HEK293 (cell line): ENCODE measurements around the gene MT2A.

Experiments used
- CTCF ChIA-PET: fragments of 350-600 bp; formaldehyde crosslinking; extraction: SDS; loops from one replicate; lab custom pipeline; 2021; ENCODE audit warnings: antibody characterized with exemption; lab: Yijun Ruan, JAX
- POLR2A ChIA-PET: fragments of 300-600 bp; formaldehyde crosslinking; extraction: SDS; loops from one replicate; lab custom pipeline; 2020; ENCODE audit warnings: antibody characterized with exemption, inconsistent platforms; lab: Yijun Ruan, JAX
- H3K27ac ChIP-seq: fragments of 200-500 bp; sonication (Bioruptor generic); 2 replicates; pipeline ENCODE4 v1.5.1; 2014; ENCODE audit warnings: low read depth, low read length, control low read depth, inconsistent platforms; ENCODE audit errors: extremely low read depth
- H3K36me3 ChIP-seq, 2 experiments: fragments of 200-500 bp in 1 of 2; sonication (Bioruptor generic) in 1 of 2; 1 replicate in 1 of 2; 2 replicates in 1 of 2; pipeline ENCODE4 v1.5.1; 2014 to 2017; ENCODE audit warnings: inconsistent platforms in 2 of 2, low read length in 2 of 2; ENCODE audit not compliant: control insufficient read depth in 2 of 2, insufficient read depth in 1 of 2
- H3K4me1 ChIP-seq: fragments of 200-500 bp; sonication (Bioruptor generic); 2 replicates; pipeline ENCODE4 v1.5.1; 2014; ENCODE audit warnings: mild to moderate bottlenecking, low read length, inconsistent platforms; ENCODE audit not compliant: control insufficient read depth, insufficient read depth
- H3K4me3 ChIP-seq: 2 replicates; pipeline ENCODE4 v1.5.1; 2011; ENCODE audit warnings: low read depth, mild to moderate bottlenecking, control low read depth, low read length, moderate library complexity
- H3K9me3 ChIP-seq: fragments of 200-500 bp; sonication (Bioruptor generic); 2 replicates; pipeline ENCODE4 v1.5.1; 2014; ENCODE audit warnings: low read depth, low read length, inconsistent platforms; ENCODE audit not compliant: control insufficient read depth, insufficient read depth
- BCL11A ChIP-seq: fragments of 450-650 bp; formaldehyde crosslinking; IDR thresholded peaks from 2 replicates; pipeline ENCODE4 v1.5.1; 2016; ENCODE audit warnings: low read depth, missing biosample characterization, missing genetic modification characterization
- KLF10 ChIP-seq: fragments of 450-650 bp; IDR thresholded peaks from 2 replicates; pipeline ENCODE4 v1.5.1; 2018; ENCODE audit warnings: missing biosample characterization, mild to moderate bottlenecking, missing genetic modification characterization
- KLF7 ChIP-seq: fragments of 450-650 bp; formaldehyde crosslinking; IDR thresholded peaks from 2 replicates; pipeline ENCODE4 v1.5.1; 2016; ENCODE audit warnings: missing biosample characterization, missing genetic modification characterization, borderline replicate concordance
- MYNN ChIP-seq: fragments of 450-650 bp; formaldehyde crosslinking; IDR thresholded peaks from 2 replicates; pipeline ENCODE4 v1.5.1; 2016; ENCODE audit warnings: missing biosample characterization, missing genetic modification characterization, borderline replicate concordance
- OVOL3 ChIP-seq: fragments of 450-650 bp; formaldehyde crosslinking; IDR thresholded peaks from 2 replicates; pipeline ENCODE4 v1.5.1; 2016; ENCODE audit warnings: missing biosample characterization, missing genetic modification characterization
- RBAK ChIP-seq: fragments of 450-650 bp; formaldehyde crosslinking; IDR thresholded peaks from 2 replicates; pipeline ENCODE4 v1.5.1; 2016; ENCODE audit warnings: missing biosample characterization, missing genetic modification characterization
- SCRT2 ChIP-seq: fragments of 450-650 bp; formaldehyde crosslinking; IDR thresholded peaks from 2 replicates; pipeline ENCODE4 v1.5.1; 2016; ENCODE audit warnings: missing biosample characterization, missing genetic modification characterization
- TSHZ1 ChIP-seq: fragments of 450-650 bp; formaldehyde crosslinking; IDR thresholded peaks from 2 replicates; pipeline ENCODE4 v1.5.1; 2016; ENCODE audit warnings: missing biosample characterization, missing genetic modification characterization, borderline replicate concordance
- ZBTB48 ChIP-seq: fragments of 450-650 bp; formaldehyde crosslinking; IDR thresholded peaks from 2 replicates; pipeline ENCODE4 v1.5.1; 2016; ENCODE audit warnings: missing biosample characterization, missing genetic modification characterization
- ZNF146 ChIP-seq: fragments of 450-650 bp; formaldehyde crosslinking; IDR thresholded peaks from 2 replicates; pipeline ENCODE4 v1.5.1; 2016; ENCODE audit warnings: missing biosample characterization, missing genetic modification characterization
- ZNF169 ChIP-seq: fragments of 450-650 bp; formaldehyde crosslinking; IDR thresholded peaks from 2 replicates; pipeline ENCODE4 v1.5.1; 2016; ENCODE audit warnings: missing biosample characterization, missing genetic modification characterization
- ZNF23 ChIP-seq: fragments of 450-650 bp; formaldehyde crosslinking; IDR thresholded peaks from 2 replicates; pipeline ENCODE4 v1.5.1; 2016; ENCODE audit warnings: missing biosample characterization, missing genetic modification characterization, borderline replicate concordance
- ZNF239 ChIP-seq: fragments of 450-650 bp; formaldehyde crosslinking; IDR thresholded peaks from 2 replicates; pipeline ENCODE4 v1.5.1; 2016; ENCODE audit warnings: missing biosample characterization, missing genetic modification characterization
- ZNF311 ChIP-seq: fragments of 450-650 bp; formaldehyde crosslinking; IDR thresholded peaks from 2 replicates; pipeline ENCODE4 v1.5.1; 2017; ENCODE audit warnings: missing biosample characterization, missing genetic modification characterization, borderline replicate concordance
- ZNF37A ChIP-seq: fragments of 450-650 bp; IDR thresholded peaks from 2 replicates; pipeline ENCODE4 v1.5.1; 2018; ENCODE audit warnings: missing biosample characterization, missing genetic modification characterization
- ZNF398 ChIP-seq: fragments of 450-650 bp; formaldehyde crosslinking; IDR thresholded peaks from 2 replicates; pipeline ENCODE4 v1.5.1; 2017; ENCODE audit warnings: missing biosample characterization, missing genetic modification characterization
- ZNF488 ChIP-seq: fragments of 450-650 bp; formaldehyde crosslinking; IDR thresholded peaks from 2 replicates; pipeline ENCODE4 v1.5.1; 2016; ENCODE audit warnings: missing biosample characterization, missing genetic modification characterization
- ZNF513 ChIP-seq: fragments of 450-650 bp; IDR thresholded peaks from 2 replicates; pipeline ENCODE4 v1.5.1; 2018; ENCODE audit warnings: missing biosample characterization, missing genetic modification characterization
- ZNF654 ChIP-seq: fragments of 450-650 bp; formaldehyde crosslinking; IDR thresholded peaks from 2 replicates; pipeline ENCODE4 v1.5.1; 2016; ENCODE audit warnings: low read depth, missing biosample characterization, missing genetic modification characterization
- TF ChIP-seq, protein P1 (sequence below): IDR thresholded peaks from 2 replicates; pipeline ENCODE4 v1.6.1; 2011; ENCODE audit warnings: mild to moderate bottlenecking, low read depth, low read length, borderline replicate concordance

The MT2A gene

DNA sequence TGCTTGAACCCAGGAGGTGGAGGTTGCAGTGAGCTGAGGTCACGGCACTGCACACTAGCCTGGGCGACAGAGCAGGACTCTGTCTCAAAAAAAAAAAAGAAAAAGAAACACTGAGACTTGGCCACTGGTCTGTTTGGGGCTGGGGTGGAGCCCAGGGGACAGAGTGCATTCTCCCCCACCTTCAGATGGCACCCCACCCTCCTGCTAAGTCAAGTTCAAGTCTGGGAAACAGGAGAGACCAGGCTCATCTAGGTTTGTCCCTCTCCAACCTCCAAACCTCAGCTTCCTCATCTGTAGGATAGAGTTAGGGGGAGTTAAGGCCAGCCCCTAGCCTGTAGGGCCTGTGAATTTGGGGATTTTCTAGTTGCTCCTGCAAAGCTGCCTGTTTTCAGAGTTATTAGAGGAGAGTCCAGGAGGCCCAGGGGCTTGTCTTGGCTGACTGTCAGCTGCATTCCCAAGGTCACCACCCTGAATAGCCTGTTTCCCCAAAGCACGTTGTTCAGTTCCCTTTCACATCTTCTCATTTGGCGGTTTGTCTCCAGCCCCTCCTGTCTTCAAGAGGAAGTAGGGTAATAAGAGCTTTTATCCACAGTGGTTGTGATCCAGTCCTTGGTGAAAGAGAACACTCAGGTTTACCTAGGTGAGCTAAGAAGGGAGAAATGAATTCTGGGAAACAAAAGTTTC, 16.9 kb upstream of the MT2A start:
- ChIA-PET CTCF (interaction anchor here (0.8 to 2.3 kb wide), 4 partner anchors 10 to 111 kb away, joined by 3 to 16 read pairs (median 5); no protein-coding TSS in a partner anchor), POLR2A (no interaction called here)
- no peaks in the 10 kb centered on the region for H3K9me3 ChIP-seq
- no peaks in the 10 kb centered on the region for H3K4me1 ChIP-seq
- TF ChIP-seq TSHZ1 (tag by site-specific recombination) (no peak), KLF10 (tag by site-specific recombination) (no peak)
- no peaks in the 10 kb centered on the region for H3K36me3 ChIP-seq
- H3K27ac ChIP-seq, result no peak overlapping the region
- no peak overlapping the region for H3K4me3 ChIP-seq

GRCh38 chr16:56593573-56594291, 14.7 kb upstream of the MT2A start:
- ChIA-PET POLR2A (no interaction called here), CTCF (no interaction called here)
- Histone ChIP-seq H3K4me1 (no peaks in the 10 kb centered on the region), H3K36me3 (no peaks in the 10 kb centered on the region), H3K27ac (no peak overlapping the region), H3K4me3 (no peak overlapping the region)
- TF ChIP-seq MYNN, result no peak
- no peak for TF ChIP-seq ZNF169
- TF ChIP-seq ZNF311 (tag by site-specific recombination), result no peak
- TF ChIP-seq, protein P1, sequence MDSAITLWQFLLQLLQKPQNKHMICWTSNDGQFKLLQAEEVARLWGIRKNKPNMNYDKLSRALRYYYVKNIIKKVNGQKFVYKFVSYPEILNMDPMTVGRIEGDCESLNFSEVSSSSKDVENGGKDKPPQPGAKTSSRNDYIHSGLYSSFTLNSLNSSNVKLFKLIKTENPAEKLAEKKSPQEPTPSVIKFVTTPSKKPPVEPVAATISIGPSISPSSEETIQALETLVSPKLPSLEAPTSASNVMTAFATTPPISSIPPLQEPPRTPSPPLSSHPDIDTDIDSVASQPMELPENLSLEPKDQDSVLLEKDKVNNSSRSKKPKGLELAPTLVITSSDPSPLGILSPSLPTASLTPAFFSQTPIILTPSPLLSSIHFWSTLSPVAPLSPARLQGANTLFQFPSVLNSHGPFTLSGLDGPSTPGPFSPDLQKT, result no peak
- TF ChIP-seq ZNF513, result no peak
- no peak for TF ChIP-seq ZNF23
- TF ChIP-seq ZNF239 (tag by site-specific recombination), result no peak
- TF ChIP-seq ZNF146 (tag by site-specific recombination), result no peak
- TF ChIP-seq SCRT2 (tag by site-specific recombination), result no peak
- no peak for TF ChIP-seq BCL11A (tag by site-specific recombination)
- TF ChIP-seq OVOL3 (tag by site-specific recombination), result no peak
- TF ChIP-seq ZNF654 (tag by site-specific recombination), result no peak
- no peak for TF ChIP-seq ZNF37A (tag by site-specific recombination)
- TF ChIP-seq ZNF488, result no peak
- TF ChIP-seq KLF7, result no peak
- TF ChIP-seq RBAK, result no peak
- no peak for TF ChIP-seq ZNF398 (tag by site-specific recombination)
- no peak for TF ChIP-seq ZBTB48 (tag by site-specific recombination)
- TF ChIP-seq, all 188 proteins: peak for 0
- H3K9me3 ChIP-seq, result no peaks in the 10 kb centered on the region
